ENCODE data around the gene NOP9.
"Not testable (repeated sequence)": the region's sequence is repeated elsewhere in the genome, so short reads cannot be mapped to it uniquely, and the experiment has no call there.

Gene NOP9

DNA sequence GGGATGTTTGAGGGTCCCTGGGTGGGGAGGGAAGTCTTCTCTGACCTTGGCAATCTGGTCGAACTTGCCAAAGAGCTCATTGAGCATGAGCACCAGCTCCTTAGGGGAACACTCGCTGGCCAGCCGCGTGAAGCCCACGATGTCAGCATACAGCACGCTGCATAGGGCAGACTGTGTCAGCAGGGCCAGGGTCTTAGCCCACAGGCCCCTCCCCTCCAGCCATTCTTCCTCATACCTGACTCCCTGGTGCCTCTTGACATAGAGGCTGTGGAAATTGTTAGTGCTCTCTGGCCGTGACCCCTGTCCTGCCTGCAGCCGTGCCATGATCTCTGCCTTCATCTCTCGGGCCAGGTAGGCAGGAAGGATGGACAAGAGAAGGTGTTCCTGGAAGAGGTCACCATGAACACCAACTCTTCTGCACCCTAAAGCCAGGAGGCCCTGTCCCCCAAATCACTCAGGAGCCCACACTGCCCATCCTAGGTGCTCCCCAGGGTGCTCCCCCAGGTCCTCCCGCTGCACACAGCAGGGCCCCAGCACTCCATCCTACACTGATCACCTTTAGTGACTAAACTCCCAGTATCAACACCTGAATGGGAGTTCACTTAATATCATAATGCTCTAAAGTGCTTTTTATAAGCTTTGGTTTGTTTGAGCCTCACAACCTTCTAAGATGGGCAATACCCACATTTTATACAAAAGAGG lies 31.5 kb downstream of the NOP9 start:
- DNase-seq = no peak

- no peak for DNase-seq
These were observed 32.1 kb downstream of the NOP9 start for GRCh38 chr14:24331731-24332267.

GRCh38 chr14:24332268-24332993 lies 32.8 kb downstream of the NOP9 start:
- DNase-seq = peak; percentile 85

DNA sequence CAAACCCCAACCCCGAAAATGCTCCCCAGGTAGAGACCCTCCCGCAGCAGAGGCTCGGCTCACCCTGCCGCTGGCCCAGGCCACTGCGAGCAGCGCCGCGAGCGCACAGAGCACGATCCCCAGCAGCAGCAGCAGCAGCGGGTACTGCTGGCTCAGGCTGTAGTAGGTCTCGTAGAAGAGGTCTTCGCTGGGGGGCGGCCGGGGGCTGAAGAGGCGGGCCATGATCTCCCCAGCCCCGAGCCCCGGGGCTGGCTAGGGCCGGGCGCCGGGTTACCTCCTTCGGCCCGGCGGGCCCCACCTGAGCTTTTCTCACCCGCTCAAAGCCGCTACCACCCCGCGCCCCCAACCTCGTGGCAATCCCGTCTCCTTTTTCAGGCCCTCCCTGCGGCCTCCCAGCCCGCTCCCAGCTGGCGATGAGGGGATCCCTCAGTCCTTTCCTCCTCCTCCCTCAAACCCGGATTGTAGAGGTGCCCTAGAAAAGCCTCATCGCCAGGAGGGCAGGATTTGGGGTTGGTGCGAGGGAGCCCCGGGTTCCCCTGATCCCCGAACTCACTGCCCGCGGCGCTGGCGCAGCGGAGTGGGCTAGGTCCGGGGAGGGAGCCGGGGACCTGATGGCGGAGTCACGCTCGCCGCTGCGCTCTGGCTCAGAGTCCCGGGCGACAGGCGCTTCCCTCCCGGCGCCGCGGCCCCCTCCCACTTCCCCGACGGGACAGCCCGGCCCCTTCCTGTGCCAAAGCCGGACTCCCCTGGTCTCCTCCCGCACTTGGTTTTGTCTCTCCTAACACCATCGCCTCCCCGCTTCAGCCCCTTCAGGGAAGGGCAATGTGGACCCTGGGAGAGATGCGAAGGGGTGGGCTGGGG lies 35.0 kb downstream of the NOP9 start, which contains the start of gene ADCY4:
ADCY4 (minus strand) TSS at position 641 of the 861 bp plus-strand sequence; CDS start at position 222, 419 bp downstream.
- no peak for DNase-seq

DNA sequence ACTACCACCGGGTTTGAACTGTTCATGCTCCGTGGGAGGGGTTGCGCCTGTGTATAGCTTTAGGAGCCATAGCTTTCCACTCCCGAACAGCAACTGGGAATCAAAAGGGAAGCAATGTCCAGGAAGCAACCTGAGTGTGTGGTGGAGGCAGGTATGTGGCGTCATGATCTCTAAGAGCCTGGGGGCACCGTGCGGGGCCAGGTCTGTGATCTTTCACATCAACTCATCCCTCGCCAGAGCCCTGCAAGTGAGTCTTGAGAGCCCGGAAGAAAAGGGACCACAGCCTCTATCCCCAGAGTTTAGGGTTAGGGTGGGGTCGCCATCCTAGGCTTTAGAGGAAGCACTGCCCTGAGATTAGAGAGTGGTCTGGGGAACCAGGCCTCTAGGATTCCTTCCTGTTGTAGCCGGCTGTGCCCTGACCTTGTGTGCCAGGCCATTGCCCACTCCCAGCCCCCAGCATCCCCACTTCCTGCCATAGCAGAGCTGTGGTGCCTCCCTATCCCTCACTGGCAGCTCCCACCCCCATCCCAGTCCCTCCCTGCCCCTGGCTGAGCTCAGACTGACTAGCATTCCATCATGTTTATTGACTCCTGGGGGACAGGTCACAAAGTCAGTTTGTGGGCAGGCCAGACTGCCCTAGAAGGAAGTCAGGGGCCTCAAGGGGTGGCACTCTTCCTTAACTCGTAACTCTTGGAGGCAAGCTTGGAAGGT lies 36.0 kb downstream of the NOP9 start:
- no peak for DNase-seq

- no peak for DNase-seq
These were observed 37.6 kb downstream of the NOP9 start for GRCh38 chr14:24337144-24337823.

GRCh38 chr14:24337824-24338175 lies 38.1 kb downstream of the NOP9 start:
- no peak for DNase-seq

GRCh38 chr14:24338843-24339242 lies 39.2 kb downstream of the NOP9 start:
- DNase-seq = no peak

- no peak for DNase-seq
These were observed 39.9 kb downstream of the NOP9 start, which contains the start of gene RIPK3 for GRCh38 chr14:24339284-24340151. Gene RIPK3 (minus strand): TSS chr14:24339991. CDS start chr14:24339826, 165 bp downstream.

DNA sequence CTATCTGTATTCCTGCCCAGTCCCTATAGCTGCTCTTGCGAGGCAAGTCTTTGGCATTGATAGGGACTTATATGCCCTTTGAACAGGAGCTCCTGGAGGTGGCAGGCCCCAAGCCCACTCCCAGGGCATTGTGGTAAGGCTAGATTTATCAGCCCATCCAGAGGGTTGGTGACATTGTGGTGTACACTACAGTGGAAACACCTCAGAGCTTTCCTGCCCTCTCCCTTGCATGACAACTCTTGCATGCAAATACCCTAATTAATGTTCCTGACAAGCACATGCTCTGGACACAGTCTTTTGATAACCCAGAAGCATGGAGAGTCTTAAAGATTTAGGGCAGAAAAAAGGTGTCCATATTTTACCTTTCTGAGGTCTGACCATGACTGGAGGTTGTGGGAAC lies 41.0 kb downstream of the NOP9 start:
- DNase-seq = no peak

- DNase-seq = no peak
These were observed 43.2 kb downstream of the NOP9 start for GRCh38 chr14:24342889-24343288.

DNA sequence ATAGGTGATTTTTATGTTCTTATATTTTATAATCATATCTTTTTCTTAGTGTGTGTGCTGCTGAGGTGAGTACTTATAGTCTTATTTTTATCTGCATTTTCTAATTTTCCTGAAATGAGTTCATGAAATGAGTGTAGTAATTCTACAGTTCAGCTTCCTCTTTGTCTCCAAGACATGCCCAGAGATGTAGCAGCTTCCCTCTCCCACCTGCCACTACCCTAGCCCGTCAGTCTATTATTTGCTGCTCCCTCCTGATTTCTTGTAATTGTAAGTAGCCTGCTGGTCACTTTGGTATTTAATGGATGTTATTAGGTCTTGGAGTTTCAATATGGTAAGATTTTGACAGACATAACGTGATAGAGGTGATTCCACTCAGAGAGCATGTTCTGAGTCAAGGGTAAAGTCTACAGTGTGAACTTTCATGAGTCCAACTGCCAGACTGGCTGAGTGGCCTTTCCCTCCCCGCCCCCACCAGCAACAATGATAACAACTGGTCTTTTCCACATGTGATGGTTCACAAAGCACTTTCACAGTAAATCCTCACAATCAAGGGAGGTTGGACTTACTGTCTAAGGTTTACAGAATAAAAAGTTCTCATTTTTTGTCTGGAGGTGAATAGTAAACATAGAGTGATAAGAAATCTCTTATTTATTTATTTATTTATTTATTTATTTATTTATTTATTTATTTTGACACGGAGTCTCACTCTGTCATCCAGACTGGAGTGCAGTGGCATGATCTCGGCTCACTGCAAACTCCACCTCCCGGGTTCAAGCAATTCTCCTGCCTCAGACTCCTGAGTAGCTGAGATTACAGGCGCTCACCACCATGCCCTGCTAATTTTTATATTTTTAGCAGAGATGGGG lies 44.4 kb downstream of the NOP9 start:
- DNase-seq = no peak

GRCh38 chr14:24347134-24347533 lies 47.5 kb downstream of the NOP9 start:
- no peak for DNase-seq

DNA sequence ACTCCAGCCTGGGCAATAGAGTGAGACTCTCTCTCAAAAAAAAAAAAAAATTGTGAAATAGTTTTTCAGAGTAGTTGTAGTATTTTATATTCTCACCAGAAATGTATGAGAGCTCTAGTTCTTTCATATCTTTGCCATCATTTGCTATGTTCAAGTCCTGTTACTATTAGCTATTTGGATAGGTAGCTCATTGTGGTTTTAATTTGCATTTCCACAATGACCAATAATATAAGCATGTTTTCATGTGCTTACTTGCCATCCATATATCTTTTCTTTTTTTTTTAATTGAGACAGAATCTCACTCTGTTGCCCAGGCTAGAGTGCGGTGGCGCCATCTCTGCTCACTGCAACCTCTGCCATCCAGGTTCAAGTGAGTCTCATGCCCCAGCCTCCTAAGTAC lies 48.5 kb downstream of the NOP9 start:
- no peak for DNase-seq

GRCh38 chr14:24349742-24350141 lies 50.1 kb downstream of the NOP9 start:
- DNase-seq = no peak

- no peak for DNase-seq
These were observed 51.9 kb downstream of the NOP9 start for GRCh38 chr14:24351517-24351916.

DNA sequence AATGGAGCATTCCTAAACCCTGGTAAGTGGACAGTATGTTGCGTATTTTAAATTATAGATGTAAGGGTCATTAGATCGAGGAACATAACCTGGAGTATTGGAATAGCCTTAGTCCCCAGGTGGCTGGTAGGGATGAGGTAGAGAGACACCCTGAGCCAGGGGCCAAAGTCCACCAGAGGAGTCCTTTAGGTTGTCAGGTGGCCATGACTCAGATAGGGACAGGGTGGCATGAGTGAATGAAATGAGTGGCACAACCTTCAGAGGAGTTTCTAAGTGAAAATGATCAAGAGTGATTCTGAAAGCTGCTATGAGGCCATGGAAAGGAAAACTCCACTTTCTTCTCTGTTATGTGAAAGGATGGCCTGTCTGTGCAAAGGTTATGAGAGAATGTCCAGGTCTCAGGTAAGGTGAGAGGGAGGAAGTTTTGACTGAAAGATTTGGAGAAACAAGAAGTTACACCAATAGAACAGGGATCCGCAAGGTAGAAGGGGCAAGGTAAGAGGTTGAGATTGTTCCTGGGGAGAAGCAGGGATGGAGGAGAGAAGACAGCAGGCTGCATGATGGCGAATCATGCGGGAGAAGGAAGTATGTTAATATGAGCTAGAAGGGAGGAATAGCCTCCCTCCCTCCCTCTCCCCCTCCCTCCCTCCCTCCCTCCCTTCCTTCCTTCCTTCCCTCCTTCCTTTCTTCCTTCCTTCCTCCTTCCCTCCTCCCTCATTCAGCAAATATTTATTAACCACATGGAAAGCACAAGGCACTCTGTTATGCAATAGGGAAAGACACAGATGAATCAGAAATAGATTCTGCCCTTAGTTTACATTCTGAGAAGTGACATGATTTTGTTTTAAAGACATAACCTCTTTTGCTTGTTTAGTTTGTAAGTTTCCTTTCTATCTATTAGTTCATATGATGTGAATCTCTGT lies 54.2 kb downstream of the NOP9 start:
- no peak for DNase-seq

GRCh38 chr14:24354482-24354825 lies 54.8 kb downstream of the NOP9 start:
- DNase-seq = not testable (repeated sequence)

GRCh38 chr14:24355009-24355408 lies 55.4 kb downstream of the NOP9 start:
- no peak for DNase-seq
